HG02970 (cell line): ENCODE measurements around the gene TMEM95.
"Not testable (repeated sequence)": the region's sequence is repeated elsewhere in the genome, so short reads cannot be mapped to it uniquely, and the experiment has no call there.

ENCODE experiments used
- ATAC-seq: cut with Tn5 transposase; IDR thresholded peaks from one replicate; pipeline ENCODE4 v1.9.1; 2021; ENCODE audit warnings: mild to moderate bottlenecking, moderate library complexity, moderate number of reproducible peaks; ENCODE audit not compliant: unreplicated experiment, low FRiP score

Gene TMEM95

GRCh38 chr17:7368599-7368994 lies 13.6 kb downstream of the TMEM95 start:
- not testable (repeated sequence) for ATAC-seq

DNA sequence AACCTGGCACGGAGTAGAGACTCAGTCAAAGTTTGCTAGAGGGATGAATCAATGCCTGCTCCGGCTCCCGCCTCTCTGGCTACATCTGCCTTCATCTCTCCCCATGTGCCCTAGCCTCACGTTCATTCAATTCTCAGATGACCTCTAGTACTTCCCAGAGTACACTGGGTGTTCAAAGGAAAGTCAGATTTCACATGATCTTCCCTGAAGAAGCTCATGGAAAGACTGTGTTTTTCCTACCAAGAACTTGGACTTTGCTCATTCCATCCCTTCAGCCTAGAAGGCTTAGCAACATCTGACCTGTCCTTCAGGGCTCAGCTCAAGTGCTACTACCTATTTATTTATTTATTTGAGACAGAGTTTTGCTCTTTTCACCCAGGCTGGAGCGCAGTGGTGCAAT lies 14.9 kb downstream of the TMEM95 start:
- no peak for ATAC-seq

DNA sequence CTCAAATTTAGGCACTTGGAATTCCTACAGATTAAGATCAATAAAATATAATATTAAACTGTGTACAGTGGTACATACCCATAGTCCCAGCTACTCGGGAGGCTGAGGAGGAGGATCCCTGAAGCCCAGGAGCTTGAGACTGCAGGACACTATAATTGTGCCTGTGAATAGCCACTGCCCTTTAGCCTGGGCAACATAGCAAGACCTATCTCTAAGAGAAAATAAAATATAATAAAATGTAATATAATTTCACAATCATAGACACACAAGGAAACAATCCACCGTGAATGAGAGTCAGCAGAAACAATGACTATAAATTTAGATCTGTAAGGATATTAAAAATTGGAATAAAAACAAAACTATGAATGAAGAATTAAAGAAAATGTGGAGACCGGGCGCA lies 15.9 kb downstream of the TMEM95 start:
- ATAC-seq = no peak

DNA sequence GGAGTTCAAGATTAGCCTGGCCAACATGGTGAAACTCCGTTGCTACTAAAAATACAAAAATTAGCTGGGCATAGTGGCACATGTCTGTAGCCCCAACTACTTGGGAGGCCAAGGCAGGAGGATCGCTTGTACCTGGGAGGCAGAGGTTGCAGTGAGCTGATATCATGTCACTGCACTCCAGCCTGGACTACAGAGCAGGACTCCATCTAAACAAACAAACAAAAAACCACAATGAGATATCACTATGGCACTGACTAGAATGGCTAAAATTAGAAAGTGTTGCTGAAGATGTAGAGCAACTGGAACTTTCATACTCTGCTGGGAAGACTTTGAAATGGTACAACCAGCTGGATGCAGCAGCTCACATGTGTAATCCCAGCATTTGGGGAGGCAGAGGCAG lies 19.4 kb downstream of the TMEM95 start:
- no peak for ATAC-seq

GRCh38 chr17:7379134-7379533 lies 24.2 kb downstream of the TMEM95 start:
- no peak for ATAC-seq

DNA sequence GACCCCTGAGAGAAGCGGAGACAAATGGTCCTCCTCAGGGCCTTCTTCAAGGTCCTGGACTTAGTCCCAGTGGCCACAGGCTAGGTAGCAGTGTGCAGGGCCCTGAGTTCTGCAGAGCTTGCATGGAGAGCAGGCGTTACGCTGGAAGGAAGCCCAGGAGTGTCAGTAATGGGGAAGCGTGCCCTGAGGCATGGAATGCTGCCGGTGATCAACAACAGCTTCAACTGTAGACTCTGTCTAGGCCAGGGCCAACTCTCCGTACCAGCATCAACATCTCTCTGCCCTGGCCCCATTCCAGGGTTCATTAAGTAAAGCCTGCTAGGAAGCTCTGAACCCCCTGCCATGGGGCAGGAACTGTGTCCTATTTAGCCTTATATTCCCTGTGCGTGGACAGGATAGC lies 25.4 kb downstream of the TMEM95 start:
- ATAC-seq = no peak

GRCh38 chr17:7380855-7381683 lies 26.1 kb downstream of the TMEM95 start, which contains the start of gene TNK1:
TNK1 (plus strand) TSS chr17:7381089; CDS start chr17:7382927, 1,838 bp downstream.
- no peak for ATAC-seq

- no peak for ATAC-seq
Observed at GRCh38 chr17:7382901-7383300, 27.9 kb downstream of the TMEM95 start.

DNA sequence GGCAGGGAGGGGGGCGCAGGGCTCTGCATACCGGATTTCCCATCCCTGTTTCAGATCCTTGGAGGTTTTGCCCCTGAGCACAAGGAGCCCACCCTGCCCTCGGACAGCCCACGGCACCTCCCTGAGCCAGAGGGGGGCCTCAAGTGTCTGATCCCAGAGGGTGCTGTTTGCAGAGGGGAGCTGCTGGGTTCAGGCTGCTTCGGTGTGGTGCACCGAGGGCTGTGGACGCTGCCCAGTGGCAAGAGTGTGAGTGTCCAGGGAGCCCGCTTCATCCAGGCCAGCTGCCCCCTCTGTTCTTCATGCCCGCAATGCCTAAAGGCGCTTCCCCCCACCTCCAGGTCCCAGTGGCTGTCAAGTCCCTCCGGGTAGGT lies 28.4 kb downstream of the TMEM95 start:
- ATAC-seq = no peak

- peak; percentile 53 for ATAC-seq
Observed at GRCh38 chr17:7383742-7384488, 29.0 kb downstream of the TMEM95 start.

GRCh38 chr17:7384489-7385081 lies 29.6 kb downstream of the TMEM95 start:
- no peak for ATAC-seq

GRCh38 chr17:7388856-7389255 lies 33.9 kb downstream of the TMEM95 start:
- ATAC-seq = no peak

GRCh38 chr17:7389924-7390910 lies 35.3 kb downstream of the TMEM95 start:
- ATAC-seq = no peak

DNA sequence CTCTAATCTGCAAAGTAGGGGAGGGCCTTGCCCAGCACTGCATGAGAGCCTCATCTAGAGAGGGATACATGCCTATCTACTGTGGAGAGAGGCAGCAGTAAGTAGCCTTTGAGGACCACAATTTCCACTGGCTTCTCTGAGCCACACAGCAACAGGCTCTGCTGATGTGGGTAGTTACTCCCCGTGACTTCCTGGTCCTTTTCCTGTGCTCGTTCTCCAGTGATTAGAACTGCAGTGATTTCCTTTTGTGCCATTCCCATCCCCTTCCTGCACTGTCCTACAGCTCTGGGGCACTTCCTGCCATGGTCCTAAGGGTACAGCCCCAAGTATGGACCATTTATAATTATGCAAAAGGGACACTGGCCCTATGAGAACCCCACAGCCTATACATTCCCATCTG lies 36.4 kb downstream of the TMEM95 start:
- no peak for ATAC-seq

- ATAC-seq = no peak
Observed at GRCh38 chr17:7392696-7393612, 38.0 kb downstream of the TMEM95 start.

GRCh38 chr17:7393613-7394451 lies 38.9 kb downstream of the TMEM95 start:
- ATAC-seq = peak; percentile 43

- peak; percentile 78 for ATAC-seq
Observed at GRCh38 chr17:7394452-7395191, 39.7 kb downstream of the TMEM95 start, which contains the start of gene PLSCR3. PLSCR3 (minus strand) TSS chr17:7394525; CDS start chr17:7394110, 415 bp downstream.
